ENCODE results near the gene ACTA2. TPM values are rescaled to one million over a fixed set of nuclear protein-coding genes. Genes with fewer than 3 reads are reported as not detected.

ACTA2 gene
- total and polyA plus RNA-seq, 2 donors (not counting 1 experiment from before 2014, with no cell fraction given) = 1.8 to 3.7 TPM

DNA sequence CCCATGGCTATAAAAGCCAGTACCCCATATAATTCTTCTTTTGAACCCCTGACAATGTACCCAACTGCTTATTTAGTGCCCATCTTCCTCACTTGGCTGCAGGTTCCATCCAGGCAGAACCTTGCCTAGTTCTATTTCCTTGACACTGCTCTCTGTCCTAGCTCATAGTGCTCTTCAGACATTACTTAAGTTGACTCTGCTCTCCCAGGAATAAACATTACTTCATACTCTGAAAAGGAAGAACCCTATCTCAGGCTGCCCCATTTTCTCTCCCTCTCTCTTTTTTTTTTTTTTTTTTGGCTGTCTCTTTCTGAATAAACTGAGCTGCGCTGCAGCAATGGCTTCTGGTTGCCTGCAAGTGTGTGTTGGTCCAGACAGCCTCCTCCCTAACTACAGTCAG is 21.0 kb downstream of the ACTA2 start:
- DNase-seq (no peak), ATAC-seq (ENCODE audit: low read depth) (no peak)
- no CpG with 5 or more reads among the region's 1 CpG for WGBS (ENCODE audit: insufficient coverage)
- intact Hi-C loops (cut with micrococcal nuclease) = loop anchor here (10.0 kb wide), 2 partner anchors 247 to 633 kb away; no protein-coding TSS in a partner anchor
- H3K27ac ChIP-seq (ENCODE audit: low read length in 2 of 2) = no peak overlapping the region
- H3K79me2 ChIP-seq (ENCODE audit: control insufficient read depth, insufficient read depth, low read length) = no peaks in the 10 kb centered on the region
- H3K4me1 ChIP-seq (ENCODE audit: control insufficient read depth in 2 of 2, insufficient read depth in 2 of 2, low read length in 2 of 2) = peaks cover 13 to 17% of the 10 kb centered on the region in 2 donors
- no peak overlapping the region for H3K4me3 ChIP-seq (ENCODE audit: control extremely low read depth in 1 of 5, extremely low read depth in 1 of 5, insufficient read depth in 1 of 5, low read depth in 2 of 5, low read length in 4 of 5)
- H2AFZ ChIP-seq (ENCODE audit: insufficient read depth, low read depth, low read length, poor library complexity, severe bottlenecking) = no peak overlapping the region
- Mint-ChIP-seq H3K27me3 (no peaks in the 10 kb centered on the region), H3K4me3 (no peak overlapping the region), H3K4me1 (peaks cover 24% of the 10 kb centered on the region), H3K27ac (peak overlapping the region; percentile 18), H3K9me3 (ENCODE audit: insufficient read depth) (no peaks in the 10 kb centered on the region)
- CTCF ChIA-PET = interaction anchor here (0.5 to 12.4 kb wide), 18 partner anchors 13 to 369 kb away, joined by 3 to 749 read pairs (median 17); partner anchors contain the start of genes ANKRD22 and STAMBPL1
- H4K20me1 ChIP-seq (ENCODE audit: control insufficient read depth, insufficient read depth, low read length, poor library complexity, severe bottlenecking) = no peaks in the 10 kb centered on the region
- H3K4me2 ChIP-seq (replicated peaks; ENCODE audit: low read depth, low read length, poor library complexity, severe bottlenecking) = no peak overlapping the region
- H3K9me3 ChIP-seq (ENCODE audit: control extremely low read depth in 1 of 3, control insufficient read depth in 2 of 3, insufficient read depth in 1 of 3, low read length in 2 of 3) = no peaks in the 10 kb centered on the region
- TF ChIP-seq EZH2 (IDR thresholded peaks at IDR 0.05; ENCODE audit: borderline replicate concordance, insufficient read depth, low read depth, low read length, poor library complexity, severe bottlenecking) = no peak
- TF ChIP-seq, protein P1, sequence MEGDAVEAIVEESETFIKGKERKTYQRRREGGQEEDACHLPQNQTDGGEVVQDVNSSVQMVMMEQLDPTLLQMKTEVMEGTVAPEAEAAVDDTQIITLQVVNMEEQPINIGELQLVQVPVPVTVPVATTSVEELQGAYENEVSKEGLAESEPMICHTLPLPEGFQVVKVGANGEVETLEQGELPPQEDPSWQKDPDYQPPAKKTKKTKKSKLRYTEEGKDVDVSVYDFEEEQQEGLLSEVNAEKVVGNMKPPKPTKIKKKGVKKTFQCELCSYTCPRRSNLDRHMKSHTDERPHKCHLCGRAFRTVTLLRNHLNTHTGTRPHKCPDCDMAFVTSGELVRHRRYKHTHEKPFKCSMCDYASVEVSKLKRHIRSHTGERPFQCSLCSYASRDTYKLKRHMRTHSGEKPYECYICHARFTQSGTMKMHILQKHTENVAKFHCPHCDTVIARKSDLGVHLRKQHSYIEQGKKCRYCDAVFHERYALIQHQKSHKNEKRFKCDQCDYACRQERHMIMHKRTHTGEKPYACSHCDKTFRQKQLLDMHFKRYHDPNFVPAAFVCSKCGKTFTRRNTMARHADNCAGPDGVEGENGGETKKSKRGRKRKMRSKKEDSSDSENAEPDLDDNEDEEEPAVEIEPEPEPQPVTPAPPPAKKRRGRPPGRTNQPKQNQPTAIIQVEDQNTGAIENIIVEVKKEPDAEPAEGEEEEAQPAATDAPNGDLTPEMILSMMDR (IDR thresholded peaks at IDR 0.05) = no peak
- no peak overlapping the region for H3K9ac ChIP-seq (ENCODE audit: low read length)
- H3K36me3 ChIP-seq (replicated peaks in 1 of 2; ENCODE audit: control extremely low read depth in 1 of 2, control insufficient read depth in 1 of 2, extremely low read depth in 1 of 2, insufficient read depth in 2 of 2, low read length in 1 of 2) = peaks cover 0 to 14% of the 10 kb centered on the region in 2 experiments
- no peaks in the 10 kb centered on the region for H3K27me3 ChIP-seq (replicated peaks in 1 of 4; ENCODE audit: control extremely low read depth in 1 of 4, control insufficient read depth in 3 of 4, insufficient read depth in 4 of 4, low read length in 3 of 4)
- POLR2A ChIA-PET = interaction anchor here (0.6 to 1.2 kb wide), 4 partner anchors 25 to 461 kb away, joined by 3 to 6 read pairs (median 4); partner anchors contain the start of genes IFIT1 and STAMBPL1

DNA sequence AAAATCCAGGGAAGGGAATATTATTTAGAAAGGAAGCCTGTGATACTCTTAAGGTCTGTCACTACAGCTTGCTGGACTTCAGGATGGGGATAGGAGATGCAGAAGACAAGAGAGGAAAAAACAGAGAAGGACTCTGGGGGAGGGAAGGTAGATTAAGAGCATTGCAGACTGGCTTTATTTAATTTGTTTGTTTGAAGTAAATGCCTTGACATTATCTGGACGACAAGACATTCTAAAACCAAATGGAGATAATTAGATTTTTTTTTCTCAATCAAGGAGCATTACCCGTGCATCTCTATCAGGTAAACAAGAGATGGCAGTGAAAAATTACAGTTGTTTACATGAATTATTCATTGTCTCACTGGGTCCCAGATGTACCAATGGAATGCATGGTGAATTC is 24.3 kb downstream of the ACTA2 start:
- DNase-seq = no peak
- Histone ChIP-seq H4K20me1 (ENCODE audit: control insufficient read depth, insufficient read depth, low read length, poor library complexity, severe bottlenecking) (no peaks in the 10 kb centered on the region), H3K79me2 (ENCODE audit: control insufficient read depth, insufficient read depth, low read length) (no peaks in the 10 kb centered on the region), H3K27ac (ENCODE audit: low read length in 2 of 2) (no peak overlapping the region), H3K4me2 (replicated peaks; ENCODE audit: low read depth, low read length, poor library complexity, severe bottlenecking) (no peak overlapping the region), H3K36me3 (replicated peaks in 1 of 2; ENCODE audit: control extremely low read depth in 1 of 2, control insufficient read depth in 1 of 2, extremely low read depth in 1 of 2, insufficient read depth in 2 of 2, low read length in 1 of 2) (peaks cover 0 to 36% of the 10 kb centered on the region in 2 experiments), H3K27me3 (replicated peaks in 1 of 4; ENCODE audit: control extremely low read depth in 1 of 4, control insufficient read depth in 3 of 4, insufficient read depth in 4 of 4, low read length in 3 of 4) (no peaks in the 10 kb centered on the region), H2AFZ (ENCODE audit: insufficient read depth, low read depth, low read length, poor library complexity, severe bottlenecking) (no peak overlapping the region), H3K9me3 (ENCODE audit: control extremely low read depth in 1 of 3, control insufficient read depth in 2 of 3, insufficient read depth in 1 of 3, low read length in 2 of 3) (no peaks in the 10 kb centered on the region), H3K4me3 (ENCODE audit: control extremely low read depth in 1 of 5, extremely low read depth in 1 of 5, insufficient read depth in 1 of 5, low read depth in 2 of 5, low read length in 4 of 5) (no peak overlapping the region), H3K4me1 (ENCODE audit: control insufficient read depth in 2 of 2, insufficient read depth in 2 of 2, low read length in 2 of 2) (peaks cover 4 to 7% of the 10 kb centered on the region in 2 donors), H3K9ac (ENCODE audit: low read length) (no peak overlapping the region)
- TF ChIP-seq, protein P1 (IDR thresholded peaks at IDR 0.05) = no peak
- no peak for TF ChIP-seq EZH2 (IDR thresholded peaks at IDR 0.05; ENCODE audit: borderline replicate concordance, insufficient read depth, low read depth, low read length, poor library complexity, severe bottlenecking)
- H3K4me1 Mint-ChIP-seq = peaks cover 12% of the 10 kb centered on the region
- ATAC-seq (ENCODE audit: low read depth) = no peak
- H3K27ac Mint-ChIP-seq = no peak overlapping the region
- ChIA-PET POLR2A (no interaction called here), CTCF (interaction anchor here (1.6 to 12.4 kb wide), 3 partner anchors 49 to 289 kb away, joined by 4 to 749 read pairs (median 8); no protein-coding TSS in a partner anchor)
- no peak overlapping the region for H3K4me3 Mint-ChIP-seq
- WGBS (ENCODE audit: insufficient coverage) = no CpG with 5 or more reads among the region's 2 CpGs
- intact Hi-C loops (cut with micrococcal nuclease) = no loop called here
- H3K9me3 Mint-ChIP-seq (ENCODE audit: insufficient read depth) = no peaks in the 10 kb centered on the region
- H3K27me3 Mint-ChIP-seq = no peaks in the 10 kb centered on the region
